Skin of body (tissue), 2 donors: ENCODE measurements around the gene CDH4. TPM values are rescaled to one million over a fixed set of nuclear protein-coding genes. Genes with fewer than 3 reads are reported as not detected.

ENCODE experiments used
- DNase-seq: peaks from one replicate; lab custom pipeline; 2025; lab: John Stamatoyannopoulos, UW
- total RNA-seq: library from RNA; depleted of rRNA; stranded (reverse); fragments of >200 nt; gene quantifications from one replicate; pipeline ENCODE4 v1.2.3, GENCODE V29; 2014

The CDH4 gene
- total RNA-seq, 1 donor from 2014 or later, result 0.10 TPM

DNA sequence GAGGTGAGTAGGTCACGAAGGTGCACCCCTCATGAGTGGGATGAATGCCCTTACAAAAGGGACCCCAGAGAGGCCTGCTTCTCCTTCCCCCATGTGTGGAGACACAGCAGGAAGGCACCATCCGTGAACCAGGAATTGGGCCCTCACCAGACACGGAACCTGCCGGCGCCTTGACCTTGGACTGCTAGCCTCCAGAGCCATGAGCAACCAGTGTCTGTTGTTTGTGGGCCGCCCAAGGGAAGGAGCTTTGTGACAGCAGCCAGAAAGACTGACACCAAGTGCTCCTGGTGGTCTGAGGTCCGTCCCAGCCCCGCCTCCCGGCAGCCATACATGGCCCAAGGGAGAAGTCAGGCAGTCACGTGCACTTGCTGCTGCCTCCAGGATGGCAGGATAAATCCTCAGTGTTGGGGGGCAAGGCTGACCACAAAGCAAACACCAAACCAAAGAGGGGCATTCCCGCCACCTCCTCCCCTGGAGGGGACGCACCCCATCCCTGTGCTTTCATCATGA lies 29.3 kb downstream of the CDH4 start:
- no peak for DNase-seq

DNA sequence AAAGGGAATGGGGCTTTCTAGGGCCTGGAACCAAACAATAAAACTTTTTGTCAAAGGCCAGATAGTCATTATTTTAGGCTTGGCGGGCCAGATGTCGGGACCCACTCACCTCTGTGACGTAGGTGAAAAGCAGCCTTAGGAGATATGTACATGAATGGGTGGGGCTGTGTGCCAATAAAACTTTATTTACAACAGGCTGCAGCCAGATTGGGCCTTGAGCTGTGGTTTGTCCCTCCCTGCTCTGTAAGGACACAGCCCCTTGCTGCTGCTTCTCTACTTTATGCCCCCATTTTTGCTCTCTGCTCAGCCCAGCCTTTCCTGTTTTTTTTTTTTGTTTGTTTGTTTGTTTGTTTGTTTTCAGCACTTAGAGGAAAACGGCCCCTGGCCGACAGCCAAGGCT lies 32.7 kb downstream of the CDH4 start:
- no peak for DNase-seq

DNA sequence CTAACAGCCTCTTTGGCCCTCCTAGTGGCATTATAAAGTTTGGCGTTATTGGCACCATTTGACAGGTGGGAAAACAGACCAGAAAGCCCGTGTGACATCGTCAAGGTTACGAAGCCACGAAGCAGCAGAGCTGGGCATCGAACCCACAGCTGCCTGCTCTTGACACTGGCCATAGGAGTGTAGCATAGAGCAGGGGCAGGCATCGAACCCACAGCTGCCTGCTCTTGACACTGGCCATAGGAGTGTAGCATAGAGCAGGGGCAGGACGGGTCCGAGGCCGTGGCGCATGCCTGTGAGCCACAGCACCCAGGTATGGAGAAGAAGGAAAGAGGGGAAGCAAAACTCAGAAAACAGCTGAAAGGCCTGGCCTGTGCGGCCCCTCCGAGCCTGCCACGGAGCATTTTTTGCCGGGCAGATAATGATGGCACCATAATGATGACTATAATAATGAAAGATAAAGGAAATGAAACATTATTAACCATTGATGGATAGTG lies 33.1 kb downstream of the CDH4 start:
- DNase-seq, result no peak

DNA sequence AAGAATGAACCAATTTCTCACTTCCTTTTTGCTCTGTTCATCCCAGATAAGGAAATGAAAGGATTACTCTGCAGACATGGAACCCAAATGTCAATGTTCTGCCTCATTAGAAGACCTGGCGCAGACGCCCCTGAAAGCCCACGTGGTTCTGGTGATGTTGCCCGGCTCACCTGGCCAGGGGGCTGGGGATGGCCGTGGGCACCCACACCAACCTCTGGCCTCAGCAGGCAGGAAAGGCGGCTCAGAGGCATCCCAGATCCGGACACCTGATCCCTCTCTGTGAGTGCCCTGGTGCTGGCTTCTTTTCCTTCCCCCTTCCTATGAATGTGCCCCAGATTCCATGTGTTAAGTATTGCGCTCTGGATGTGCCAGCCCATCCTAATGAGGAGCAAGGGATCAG lies 33.6 kb downstream of the CDH4 start:
- DNase-seq, result no peak

DNA sequence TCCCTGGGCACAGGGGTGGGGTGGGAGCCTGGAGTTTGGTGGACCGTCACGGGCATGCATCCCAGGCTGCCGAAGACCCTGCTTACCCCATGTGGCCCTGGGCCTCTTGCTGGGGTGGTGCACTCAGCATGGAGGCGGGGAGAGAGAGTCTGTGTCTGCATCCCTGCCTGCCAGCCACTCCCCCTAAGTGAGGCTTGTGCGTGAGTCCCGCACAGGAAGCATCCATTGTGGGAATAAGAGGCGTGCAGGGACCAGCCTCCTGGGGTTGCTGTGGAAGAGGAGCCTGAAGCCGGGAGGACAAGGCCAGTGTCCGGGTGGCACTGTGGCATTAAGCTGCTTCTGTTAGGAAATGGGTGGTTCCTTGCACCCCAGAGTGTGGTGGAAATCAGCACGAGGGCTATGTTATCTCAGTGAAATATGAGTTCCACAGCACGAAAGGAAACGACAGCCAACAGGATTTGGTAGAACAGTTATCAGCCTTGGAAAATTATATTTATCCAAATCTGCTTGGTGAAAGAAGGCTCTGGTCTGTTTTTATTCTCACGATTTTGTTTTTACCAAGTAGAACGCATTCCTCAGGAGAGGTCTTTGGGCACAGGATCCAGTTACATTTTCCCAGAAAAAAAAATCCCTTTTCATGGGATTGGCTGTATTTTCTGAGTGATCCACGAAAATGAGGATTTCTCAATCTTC lies 35.7 kb downstream of the CDH4 start:
- no peak for DNase-seq

- no peak for DNase-seq
Observed at GRCh38 chr20:61288331-61288784, 36.3 kb downstream of the CDH4 start.

DNA sequence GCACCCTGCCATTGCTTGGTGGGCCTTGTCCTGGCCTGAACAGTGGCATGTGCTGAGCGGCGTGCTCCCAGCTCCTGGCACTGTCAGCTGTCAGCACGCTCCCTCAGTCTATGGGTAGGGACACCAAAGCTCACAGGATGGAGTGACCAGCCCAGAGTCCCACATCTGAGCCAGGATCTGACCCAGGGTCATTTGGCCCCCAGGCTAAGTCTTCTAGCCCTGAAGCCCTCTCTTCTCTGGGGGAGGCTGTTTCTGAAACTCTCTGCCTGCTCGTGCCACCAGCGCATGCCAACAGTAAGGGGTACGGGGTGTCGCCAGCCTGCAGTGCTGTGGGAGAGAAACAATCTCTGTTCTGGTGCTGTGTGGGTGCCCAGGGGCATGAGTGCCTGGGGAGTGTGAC lies 37.1 kb downstream of the CDH4 start:
- DNase-seq, result no peak

GRCh38 chr20:61290721-61291120 lies 38.7 kb downstream of the CDH4 start:
- no peak for DNase-seq

DNA sequence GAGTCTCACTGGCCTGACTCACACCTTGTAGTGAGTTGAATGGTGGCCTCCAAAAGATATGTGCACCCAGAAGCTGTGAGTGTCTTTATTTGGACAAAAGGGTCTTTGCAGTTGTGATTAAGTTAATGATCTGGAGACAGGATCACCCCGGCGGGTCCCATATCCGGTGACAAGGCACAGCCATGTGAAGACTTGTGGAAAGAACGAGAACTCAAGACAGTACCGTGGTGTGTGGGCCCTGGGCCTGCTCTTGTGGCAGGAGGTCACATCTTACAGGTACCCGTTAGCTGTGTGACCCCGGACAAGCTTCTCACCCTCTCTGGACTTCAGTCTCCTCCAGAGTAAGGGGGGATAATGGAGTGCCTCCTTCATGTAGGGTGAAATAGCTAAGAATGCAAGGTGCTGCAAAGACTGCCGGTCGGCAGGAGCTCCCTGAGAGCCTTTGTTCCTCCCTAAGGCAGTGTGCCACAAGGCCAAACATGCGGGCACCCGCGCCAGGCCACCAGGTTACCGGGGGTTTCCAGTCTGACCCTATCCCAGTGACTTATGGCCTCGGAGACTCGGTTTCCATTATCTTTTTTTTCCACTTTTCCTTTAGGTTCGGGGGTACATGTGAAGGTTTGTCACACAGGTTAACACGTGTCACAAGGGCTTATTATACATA lies 39.2 kb downstream of the CDH4 start:
- DNase-seq, result no peak

DNA sequence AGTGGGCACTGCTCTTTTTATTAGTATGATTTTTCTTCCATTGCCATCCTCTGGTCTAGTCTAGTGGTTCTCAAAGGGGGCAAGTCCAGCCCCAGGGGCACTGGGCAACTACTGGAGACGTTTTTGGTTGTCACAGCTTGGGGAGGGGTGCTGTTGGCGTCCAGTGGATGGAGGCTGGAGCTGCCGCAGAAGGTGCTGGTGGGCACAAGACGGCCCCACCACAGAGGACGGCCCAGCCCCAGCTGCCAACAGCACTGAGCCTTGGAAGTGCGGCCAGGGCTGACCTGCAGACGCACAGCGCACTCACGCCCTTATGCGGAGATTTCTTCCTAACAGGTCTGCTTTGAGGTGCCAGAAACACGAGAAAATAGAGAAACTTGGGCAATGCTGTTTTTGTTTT lies 40.3 kb downstream of the CDH4 start:
- no peak for DNase-seq

- no peak for DNase-seq
Observed at GRCh38 chr20:61292821-61293612, 41.0 kb downstream of the CDH4 start.

DNA sequence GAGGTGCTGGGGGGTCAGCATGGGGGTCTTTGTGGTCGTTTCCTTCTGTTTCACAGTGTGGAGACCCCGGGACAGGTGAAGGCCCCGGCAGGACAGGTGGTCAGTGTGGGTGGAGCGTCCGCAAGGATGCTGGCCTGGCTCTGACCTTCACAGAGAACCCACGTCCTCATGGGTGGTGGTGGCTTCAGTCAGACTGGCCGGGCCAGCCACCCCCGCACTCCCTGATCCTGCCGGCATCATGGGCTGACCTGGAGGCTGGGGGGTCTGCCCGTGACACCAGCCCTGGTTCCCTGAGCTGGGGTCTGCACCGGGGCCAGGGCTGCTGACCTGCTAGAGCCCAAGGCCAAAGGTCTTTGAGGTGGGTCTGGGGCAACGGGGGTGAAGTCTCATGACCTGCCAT lies 41.9 kb downstream of the CDH4 start:
- no peak for DNase-seq

GRCh38 chr20:61295249-61295648 lies 43.2 kb downstream of the CDH4 start:
- no peak for DNase-seq

DNA sequence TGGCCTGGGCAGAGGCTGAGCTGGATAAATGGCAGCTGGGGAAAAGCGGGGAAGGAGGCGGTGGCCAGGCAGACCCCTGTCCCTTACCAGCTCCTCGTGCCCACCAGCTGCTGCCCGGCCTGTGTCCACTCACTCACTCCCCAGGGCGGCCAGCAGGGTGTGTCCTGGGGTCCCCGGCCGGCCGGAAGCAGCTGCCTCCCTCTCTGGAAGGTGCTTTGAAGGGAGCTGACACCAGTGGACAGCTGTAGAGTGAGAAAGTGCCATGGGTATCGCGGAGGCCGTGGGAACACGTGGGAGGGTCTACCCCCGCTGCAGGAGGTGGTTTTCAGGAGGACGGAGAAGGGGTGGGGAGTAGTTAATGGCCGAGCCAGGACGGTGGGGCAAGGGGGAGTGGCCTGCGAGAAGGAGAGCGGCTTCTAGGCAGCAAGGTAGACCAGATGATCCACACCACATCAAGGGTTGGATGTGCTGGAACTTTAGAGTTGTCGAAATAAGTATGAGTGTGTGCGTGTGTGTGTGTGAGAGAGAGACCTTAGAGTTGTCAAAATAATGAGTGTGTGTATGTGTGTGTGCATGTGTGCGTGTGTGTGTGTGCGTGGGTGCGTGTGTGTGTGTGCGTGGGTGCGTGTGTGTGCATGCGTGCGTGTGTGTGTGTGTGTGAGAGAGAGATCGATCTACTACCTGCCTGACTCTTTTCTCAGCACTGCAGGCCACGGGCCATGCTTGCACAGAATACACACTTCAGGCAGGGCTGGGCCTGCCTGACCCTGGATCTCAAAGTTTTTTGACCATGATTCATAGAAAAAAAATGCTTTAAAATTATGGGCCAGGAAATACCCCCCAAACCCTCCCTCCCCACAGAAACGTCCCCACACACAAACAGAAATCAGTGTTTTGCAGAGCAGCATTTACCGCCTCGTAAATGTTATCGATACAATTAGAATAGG lies 43.9 kb downstream of the CDH4 start:
- no peak for DNase-seq

DNA sequence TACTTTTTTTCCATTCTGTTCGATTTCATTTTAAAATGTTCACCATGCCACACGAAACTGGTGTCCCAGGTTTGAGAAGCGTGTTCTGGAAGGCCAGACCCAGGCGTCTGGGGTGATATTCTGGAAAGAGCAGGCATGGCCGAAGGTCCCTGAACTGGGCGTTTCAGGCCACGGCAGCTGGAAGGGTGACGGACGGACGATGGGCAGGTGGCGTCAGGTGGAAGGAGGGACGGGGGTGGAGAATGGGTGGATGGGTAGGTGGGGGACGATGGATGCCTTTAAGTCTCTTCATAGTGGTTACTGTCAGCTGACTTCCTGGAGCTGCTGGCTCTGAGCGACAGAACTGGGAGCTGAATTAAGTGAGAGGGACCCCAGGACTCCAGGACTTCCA lies 44.6 kb downstream of the CDH4 start:
- no peak for DNase-seq

- no peak for DNase-seq
Observed at GRCh38 chr20:61297491-61297890, 45.4 kb downstream of the CDH4 start.

DNA sequence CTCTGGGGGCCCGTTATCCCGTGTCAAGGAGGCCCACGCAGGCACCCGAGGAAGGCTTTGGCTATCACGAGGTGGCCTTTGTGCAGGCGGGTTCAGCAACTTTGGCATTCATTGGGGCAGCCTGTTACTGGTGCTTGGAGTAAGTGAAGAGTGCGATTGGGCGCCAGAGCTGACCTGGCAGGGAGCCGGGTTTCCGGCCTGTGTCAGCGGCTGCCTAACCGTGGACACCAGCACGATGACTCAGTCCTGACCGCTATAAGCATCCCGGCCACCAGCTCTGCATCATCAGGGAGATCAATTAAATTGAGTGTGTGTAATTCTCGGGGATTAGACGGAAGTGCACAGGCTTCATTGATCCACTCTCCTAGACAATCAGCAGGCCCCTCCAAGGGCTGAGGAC lies 45.9 kb downstream of the CDH4 start:
- DNase-seq, result no peak

DNA sequence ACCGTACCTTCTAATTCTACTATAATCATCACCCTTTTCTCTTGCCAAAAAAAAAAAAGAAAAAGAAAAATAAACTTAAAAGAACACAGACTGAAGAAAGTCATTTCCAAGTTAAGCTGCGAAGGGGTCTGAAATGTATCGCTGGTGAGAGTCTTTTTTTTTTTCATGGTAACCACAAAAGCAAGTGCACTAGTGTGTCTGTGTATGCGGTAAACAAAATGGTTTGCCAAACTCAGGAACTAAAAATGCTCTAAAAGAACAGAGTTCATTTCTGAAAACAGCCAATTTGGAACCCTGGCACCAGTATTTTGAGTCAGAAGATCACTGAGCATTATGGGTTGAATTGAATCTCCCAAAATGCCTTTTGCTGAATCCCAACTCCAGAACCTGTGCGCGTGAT lies 46.6 kb downstream of the CDH4 start:
- no peak for DNase-seq

DNA sequence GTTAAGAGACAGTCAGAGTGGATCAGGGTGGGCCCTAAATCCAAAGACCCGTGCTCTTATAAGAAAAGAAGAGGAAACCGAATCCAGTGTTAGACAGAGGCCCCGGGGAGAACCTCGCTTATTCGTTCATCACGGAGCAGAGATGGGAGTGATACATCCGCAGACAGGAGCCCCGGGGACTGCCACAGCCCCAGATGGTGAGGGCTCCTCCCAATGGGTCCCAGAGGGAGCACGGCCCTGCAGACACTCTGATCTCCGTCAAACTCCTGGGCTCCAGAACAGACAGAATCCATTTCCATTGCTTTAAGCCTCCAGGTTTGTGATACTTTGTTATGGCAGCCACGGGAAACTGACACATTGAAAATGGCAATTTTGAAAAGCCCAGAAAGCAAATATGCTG lies 47.0 kb downstream of the CDH4 start:
- no peak for DNase-seq

DNA sequence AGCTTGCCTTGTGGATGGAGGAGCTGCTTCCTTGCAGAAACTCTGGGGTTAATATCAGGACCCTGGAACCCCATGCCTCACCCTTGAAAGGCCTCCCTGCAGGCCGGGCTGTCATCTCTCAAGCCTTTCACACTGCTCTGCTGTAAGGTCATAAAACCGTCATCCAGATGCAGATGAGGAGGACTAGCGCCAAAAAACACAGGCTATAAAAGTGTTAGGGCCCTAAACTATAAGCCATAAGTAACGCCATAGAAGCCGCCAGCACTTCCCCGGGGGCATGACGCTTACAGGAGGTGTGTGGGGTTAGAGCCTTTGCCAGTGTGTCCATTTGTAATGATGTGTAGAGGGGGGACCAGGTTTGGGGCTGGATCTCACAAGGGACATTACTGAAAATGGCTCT lies 47.6 kb downstream of the CDH4 start:
- DNase-seq, result no peak

GRCh38 chr20:61300293-61300692 lies 48.2 kb downstream of the CDH4 start:
- no peak for DNase-seq
